H1 (cell line): ENCODE measurements around the gene DHX29. TPM values are rescaled to one million over a fixed set of nuclear protein-coding genes. Genes with fewer than 3 reads are reported as not detected.

Experiments
- CTCF ChIA-PET: fragments of 300-600 bp; sonication (Branson Sonifier 250); formaldehyde crosslinking; loops from one replicate; lab custom pipeline; 2021; ENCODE audit not compliant: partially characterized antibody; lab: Charles Lee
- POLR2A ChIA-PET: fragments of 300-600 bp; sonication (Branson Sonifier 250); formaldehyde crosslinking; loops from one replicate; lab custom pipeline; 2021; ENCODE audit warnings: inconsistent platforms; ENCODE audit not compliant: partially characterized antibody; lab: Charles Lee
- DNase-seq, 2 experiments: peaks; one replicate each; pipeline versions ENCODE4 v3.0.0 to v3.0.0-alpha.2; 2010 to 2022; ENCODE audit warnings: low spot score in 2 of 2, low read depth in 1 of 2, mixed read lengths in 1 of 2
- FAIRE-seq: peaks from 2 replicates; lab custom pipeline; 2011; peaks lifted over from hg19 to GRCh38; lab: Jason Lieb, UNC
- H2AFZ ChIP-seq: 2 replicates; pipeline ENCODE4 v1.8.1; 2012; ENCODE audit warnings: low read length, inconsistent platforms
- H2AK5ac ChIP-seq: 2 replicates; pipeline ENCODE4 v1.6.1; 2013; ENCODE audit warnings: low read depth, low read length
- H2BK120ac ChIP-seq: replicated peaks from 2 replicates; pipeline ENCODE3; 2013; ENCODE audit warnings: low read depth, low read length, inconsistent platforms
- H2BK12ac ChIP-seq: 2 replicates; pipeline ENCODE4 v1.6.1; 2013; ENCODE audit warnings: low read depth, low read length
- H2BK15ac ChIP-seq: 2 replicates; pipeline ENCODE4 v1.6.1; 2013; ENCODE audit warnings: low read length
- H2BK20ac ChIP-seq: 2 replicates; pipeline ENCODE4 v1.6.1; 2013; ENCODE audit warnings: low read length
- H2BK5ac ChIP-seq: 2 replicates; pipeline ENCODE4 v1.6.1; 2013; ENCODE audit warnings: low read depth, low read length
- H3K14ac ChIP-seq: 2 replicates; pipeline ENCODE4 v1.6.1; 2013; ENCODE audit warnings: inconsistent platforms; ENCODE audit not compliant: insufficient read length
- H3K18ac ChIP-seq: 2 replicates; pipeline ENCODE4 v1.6.1; 2013; ENCODE audit warnings: low read length; ENCODE audit errors: extremely low read depth
- H3K23ac ChIP-seq: 2 replicates; pipeline ENCODE4 v1.6.1; 2013; ENCODE audit warnings: inconsistent platforms; ENCODE audit not compliant: insufficient read length
- H3K23me2 ChIP-seq: 2 replicates; pipeline ENCODE4 v1.6.1; 2013; ENCODE audit warnings: low read depth, low read length
- H3K27ac ChIP-seq: 2 replicates; pipeline ENCODE4 v1.6.1; 2011; ENCODE audit warnings: low read depth, low read length, inconsistent platforms
- H3K27me3 ChIP-seq, 4 experiments: replicated peaks in 1 of 4; 1 replicate in 1 of 4; 2 replicates in 3 of 4; pipeline versions ENCODE4 v1.6.1 to v1.8.1; 2011 to 2013; ENCODE audit warnings: low read length in 3 of 4, mild to moderate bottlenecking in 3 of 4, inconsistent platforms in 2 of 4, mixed read lengths in 2 of 4, moderate library complexity in 1 of 4; ENCODE audit not compliant: control insufficient read depth in 3 of 4, insufficient read depth in 3 of 4; ENCODE audit errors: extremely low read depth in 1 of 4
- H3K36me3 ChIP-seq, 4 experiments: 2 replicates each; pipeline versions ENCODE4 v1.6.1 to v1.8.1; 2011 to 2013; ENCODE audit warnings: mild to moderate bottlenecking in 4 of 4, low read length in 3 of 4, moderate library complexity in 2 of 4, control low read depth in 1 of 4, inconsistent platforms in 1 of 4; ENCODE audit not compliant: insufficient read depth in 4 of 4, control insufficient read depth in 2 of 4
- H3K4ac ChIP-seq: replicated peaks from 2 replicates; pipeline ENCODE3; 2013; ENCODE audit warnings: low read length, low read depth, mixed read lengths, inconsistent platforms; ENCODE audit not compliant: insufficient read length
- H3K4me1 ChIP-seq, 4 experiments: replicated peaks in 1 of 4; 1 replicate in 1 of 4; 2 replicates in 3 of 4; pipeline versions ENCODE4 v1.6.1 to v1.8.1; 2011 to 2013; ENCODE audit warnings: low read length in 3 of 4, inconsistent platforms in 2 of 4, mixed read lengths in 1 of 4; ENCODE audit not compliant: insufficient read depth in 4 of 4, control insufficient read depth in 3 of 4
- H3K4me2 ChIP-seq, 2 experiments: 2 replicates each; pipeline versions ENCODE4 v1.6.1 to v1.8.1; 2011 to 2013; ENCODE audit warnings: low read depth in 2 of 2, low read length in 2 of 2, control low read depth in 1 of 2, inconsistent platforms in 1 of 2, mild to moderate bottlenecking in 1 of 2; ENCODE audit not compliant: insufficient read depth in 1 of 2
- H3K4me3 ChIP-seq, 4 experiments: fragments of 200-600, 300-600 bp in 1 of 4; sonication (generic), shearing (Covaris generic), sonication (Bioruptor Twin) in 1 of 4; 2 replicates each; pipeline versions ENCODE4 v1.5.1 to v1.8.1; 2011 to 2016; ENCODE audit warnings: low read length in 4 of 4, low read depth in 3 of 4, control low read depth in 2 of 4, inconsistent platforms in 2 of 4, mild to moderate bottlenecking in 2 of 4, mixed read lengths in 1 of 4, moderate library complexity in 1 of 4; ENCODE audit not compliant: insufficient read depth in 2 of 4; ENCODE audit errors: extremely low read depth in 1 of 4
- H3K56ac ChIP-seq: replicated peaks from 2 replicates; pipeline ENCODE3; 2013; ENCODE audit warnings: low read depth, mild to moderate bottlenecking, mixed read lengths, low read length, inconsistent platforms; ENCODE audit not compliant: insufficient read length
- H3K79me1 ChIP-seq: 2 replicates; pipeline ENCODE4 v1.6.1; 2013; ENCODE audit warnings: low read depth, low read length, control low read depth
- H3K79me2 ChIP-seq, 2 experiments: 2 replicates each; pipeline versions ENCODE4 v1.6.1 to v1.8.1; 2012 to 2013; ENCODE audit warnings: low read length in 2 of 2, mild to moderate bottlenecking in 2 of 2, inconsistent platforms in 1 of 2; ENCODE audit not compliant: insufficient read depth in 2 of 2, control insufficient read depth in 1 of 2
- H3K9ac ChIP-seq, 4 experiments: replicated peaks in 1 of 4; 1 replicate in 1 of 4; 2 replicates in 3 of 4; pipeline versions ENCODE4 v1.6.1 to v1.8.1; 2011 to 2013; ENCODE audit warnings: low read depth in 3 of 4, low read length in 3 of 4, control low read depth in 2 of 4, mild to moderate bottlenecking in 2 of 4, moderate library complexity in 2 of 4, inconsistent platforms in 1 of 4; ENCODE audit errors: extremely low read depth in 1 of 4
- H3K9me3 ChIP-seq, 2 experiments: 2 replicates each; pipeline versions ENCODE4 v1.6.1 to v1.8.1; 2012 to 2013; ENCODE audit warnings: mild to moderate bottlenecking in 2 of 2, moderate library complexity in 2 of 2, control low read depth in 1 of 2, inconsistent platforms in 1 of 2, low read depth in 1 of 2, low read length in 1 of 2, mixed read lengths in 1 of 2; ENCODE audit not compliant: insufficient read depth in 2 of 2
- H4K20me1 ChIP-seq, 2 experiments: replicated peaks in 1 of 2; 2 replicates each; pipeline versions ENCODE3 to v1.8.1; 2011 to 2013; ENCODE audit warnings: inconsistent platforms in 2 of 2, low read length in 2 of 2, mild to moderate bottlenecking in 1 of 2; ENCODE audit not compliant: insufficient read depth in 2 of 2, control insufficient read depth in 1 of 2
- H4K5ac ChIP-seq: 2 replicates; pipeline ENCODE4 v1.6.1; 2013; ENCODE audit warnings: low read length, low read depth, mixed read lengths, inconsistent platforms; ENCODE audit not compliant: insufficient read length
- H4K8ac ChIP-seq: 2 replicates; pipeline ENCODE4 v1.8.0; 2013; ENCODE audit warnings: mild to moderate bottlenecking, moderate library complexity, low read length, inconsistent platforms; ENCODE audit not compliant: insufficient read depth; ENCODE audit errors: extremely low read depth
- H4K91ac ChIP-seq: replicated peaks from 2 replicates; pipeline ENCODE3; 2013; ENCODE audit warnings: low read length, mixed read lengths, inconsistent platforms; ENCODE audit not compliant: insufficient read length
- BACH1 ChIP-seq: IDR thresholded peaks from 2 replicates; pipeline ENCODE4 v1.6.1; 2012; ENCODE audit warnings: low read length, improper control_type of control experiment
- EGR1 ChIP-seq: IDR thresholded peaks from 2 replicates; pipeline ENCODE4 v1.6.1; 2011; ENCODE audit warnings: low read depth, low read length, borderline replicate concordance
- MAX ChIP-seq: IDR thresholded peaks from 2 replicates; pipeline ENCODE4 v1.6.1; 2012; ENCODE audit warnings: inconsistent platforms
- RAD21 ChIP-seq, 2 experiments: IDR thresholded peaks in 1 of 2; conservative IDR thresholded peaks in 1 of 2; 2 replicates each; pipeline ENCODE4 v1.6.1; 2011; ENCODE audit warnings: low read depth in 2 of 2, low read length in 2 of 2, improper control_type of control experiment in 1 of 2, inconsistent platforms in 1 of 2, mild to moderate bottlenecking in 1 of 2, moderate library complexity in 1 of 2
- RFX5 ChIP-seq: IDR thresholded peaks from 2 replicates; pipeline ENCODE4 v1.6.1; 2011; ENCODE audit warnings: low read depth, low read length, improper control_type of control experiment, borderline replicate concordance
- RXRA ChIP-seq: IDR thresholded peaks from 2 replicates; pipeline ENCODE4 v1.6.1; 2011; ENCODE audit warnings: low read depth, mild to moderate bottlenecking, low read length, moderate library complexity; ENCODE audit not compliant: insufficient read depth
- SIX5 ChIP-seq: IDR thresholded peaks from 2 replicates; pipeline ENCODE4 v1.6.1; 2011; ENCODE audit warnings: mild to moderate bottlenecking, low read depth, low read length
- SUZ12 ChIP-seq: fragments of 200-600 bp; sonication (generic); IDR thresholded peaks from 2 replicates; pipeline ENCODE4 v1.6.1; 2012; ENCODE audit warnings: mild to moderate bottlenecking, inconsistent platforms, low read length, moderate library complexity, mixed read lengths
- WGBS, 2 experiments: shearing (Covaris generic) in 1 of 2; methylation state at CpG; one replicate each; pipeline versions ENCODE4 v1.1.6 to v1.1.7; 2013 to 2015; ENCODE audit warnings: low lambda C conversion rate in 2 of 2, mixed read lengths in 2 of 2, inconsistent platforms in 1 of 2, low coverage in 1 of 2, missing lambda C conversion rate in 1 of 2; ENCODE audit not compliant: insufficient replicate concordance in 2 of 2, insufficient coverage in 1 of 2, insufficient read length in 1 of 2; ENCODE audit errors: extremely low coverage in 1 of 2, missing lambda C conversion rate in 1 of 2; 5-methylcytosine and 5-hydroxymethylcytosine counted together
- polyA plus RNA-seq, 7 experiments: library from polyadenylated mRNA; depleted of rRNA in 3 of 7; stranded (reverse) in 5 of 7; unstranded in 2 of 7; fragments of >200 nt in 5 of 7; fragments of 200-250 nt in 2 of 7; gene quantifications; 1 replicate in 5 of 7; 2 replicates in 1 of 7; 4 replicates in 1 of 7; pipeline versions ENCODE4 v1.2.1 to v1.2.3, GENCODE V29; 2011 to 2013; ENCODE audit warnings: missing spikeins in 2 of 7, mixed read lengths in 2 of 7
- total RNA-seq: library from RNA; stranded (reverse); fragmentation: NEBNext Ultra II Directional; extraction: Animal tissue kit (Norgen Biotek cat#: 25700); gene quantifications from 2 replicates; pipeline ENCODE4 v1.2.1, GENCODE V29; 2021
- TF ChIP-seq, protein P1 (sequence below), 3 experiments: IDR thresholded peaks; 1 replicate in 2 of 3; 2 replicates in 1 of 3; pipeline versions ENCODE4 v1.5.1 to v1.6.1; 2011; ENCODE audit warnings: low read length in 3 of 3, mild to moderate bottlenecking in 3 of 3, inconsistent platforms in 2 of 3, low read depth in 1 of 3, moderate library complexity in 1 of 3; ENCODE audit not compliant: insufficient read depth in 1 of 3; ENCODE audit errors: control extremely low read depth in 1 of 3

DHX29 gene
- total and polyA plus RNA-seq, 2 of the 8 experiments (the other 6 are each of a cell fraction or from before 2014, with no cell fraction given): 3.4 to 32.1 TPM

- Histone ChIP-seq H3K4me3 (no peak overlapping the region), H3K18ac (no peak overlapping the region), H2AK5ac (no peak overlapping the region), H3K79me1 (no peaks in the 10 kb centered on the region), H2BK5ac (no peak overlapping the region), H3K4me1 (no peaks in the 10 kb centered on the region), H4K8ac (no peak overlapping the region), H3K23me2 (no peaks in the 10 kb centered on the region), H3K14ac (no peak overlapping the region), H4K20me1 (peaks cover 0 to 2% of the 10 kb centered on the region in 2 experiments), H2BK15ac (no peak overlapping the region), H2BK120ac (no peak overlapping the region), H3K9me3 (no peaks in the 10 kb centered on the region), H3K23ac (no peak overlapping the region), H2BK12ac (no peak overlapping the region), H4K91ac (no peak overlapping the region), H4K5ac (no peak overlapping the region), H3K79me2 (peaks cover 0 to 39% of the 10 kb centered on the region in 2 experiments; a peak in 2 of 4 replicates), H2AFZ (no peak overlapping the region), H2BK20ac (no peak overlapping the region), H3K4ac (no peak overlapping the region), H3K27me3 (no peaks in the 10 kb centered on the region), H3K27ac (no peak overlapping the region), H3K9ac (no peak overlapping the region), H3K36me3 (peaks cover 4 to 40% (median 9%) of the 10 kb centered on the region in 4 experiments), H3K4me2 (no peak overlapping the region), H3K56ac (no peak overlapping the region)
- POLR2A ChIA-PET: interaction anchor here (0.6 kb wide), 1 partner anchor 19 kb away, joined by 3 read pairs; no protein-coding TSS in a partner anchor
- DNase-seq (no peak), FAIRE-seq (peak; percentile 75)
- 75% methylated on average over 1 of the region's 1 CpG; no CpG with 5 or more reads in 1 of the 2 experiments for WGBS, 2 experiments
- CTCF ChIA-PET: interaction anchor here (0.6 to 1.4 kb wide), 8 partner anchors 11 to 389 kb away, joined by 3 to 5 read pairs (median 3); no protein-coding TSS in a partner anchor
- TF ChIP-seq, protein P1, sequence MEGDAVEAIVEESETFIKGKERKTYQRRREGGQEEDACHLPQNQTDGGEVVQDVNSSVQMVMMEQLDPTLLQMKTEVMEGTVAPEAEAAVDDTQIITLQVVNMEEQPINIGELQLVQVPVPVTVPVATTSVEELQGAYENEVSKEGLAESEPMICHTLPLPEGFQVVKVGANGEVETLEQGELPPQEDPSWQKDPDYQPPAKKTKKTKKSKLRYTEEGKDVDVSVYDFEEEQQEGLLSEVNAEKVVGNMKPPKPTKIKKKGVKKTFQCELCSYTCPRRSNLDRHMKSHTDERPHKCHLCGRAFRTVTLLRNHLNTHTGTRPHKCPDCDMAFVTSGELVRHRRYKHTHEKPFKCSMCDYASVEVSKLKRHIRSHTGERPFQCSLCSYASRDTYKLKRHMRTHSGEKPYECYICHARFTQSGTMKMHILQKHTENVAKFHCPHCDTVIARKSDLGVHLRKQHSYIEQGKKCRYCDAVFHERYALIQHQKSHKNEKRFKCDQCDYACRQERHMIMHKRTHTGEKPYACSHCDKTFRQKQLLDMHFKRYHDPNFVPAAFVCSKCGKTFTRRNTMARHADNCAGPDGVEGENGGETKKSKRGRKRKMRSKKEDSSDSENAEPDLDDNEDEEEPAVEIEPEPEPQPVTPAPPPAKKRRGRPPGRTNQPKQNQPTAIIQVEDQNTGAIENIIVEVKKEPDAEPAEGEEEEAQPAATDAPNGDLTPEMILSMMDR (IDR thresholded peaks at IDR 0.05; ENCODE audit: control extremely low read depth in 1 of 3, insufficient read depth in 1 of 3, low read depth in 1 of 3, low read length in 3 of 3): peak in 1 of 3 experiments; percentile 36; a peak in 2 of 4 replicates
- no peak for TF ChIP-seq SUZ12
- TF ChIP-seq RXRA: no peak
- no peak for TF ChIP-seq BACH1
- TF ChIP-seq SIX5: no peak
- TF ChIP-seq MAX: no peak
- TF ChIP-seq EGR1: no peak
- peak; percentile 49 to 51 for TF ChIP-seq RAD21 (IDR thresholded peaks at IDR 0.05 in 1 of 2, conservative IDR thresholded peaks at IDR 0.05 in 1 of 2; ENCODE audit: low read depth in 2 of 2, low read length in 2 of 2)
- no peak for TF ChIP-seq RFX5
Observed at GRCh38 chr5:55324815-55325418, 17.4 kb upstream of the DHX29 start.
